NCI-H226 (cell line): ENCODE data around the gene ERFL.
"Not testable (repeated sequence)": the region's sequence is repeated elsewhere in the genome, so short reads cannot be mapped to it uniquely, and the experiment has no call there.

Source experiments
- DNase-seq: peaks from one replicate; pipeline ENCODE4 v3.0.0-alpha.2; 2015

ERFL gene

GRCh38 chr19:41941410-41942202, 13.4 kb upstream of the ERFL start:
- no peak for DNase-seq

- DNase-seq: no peak
Measured at GRCh38 chr19:41940731-41941409, 12.6 kb upstream of the ERFL start.

DNA sequence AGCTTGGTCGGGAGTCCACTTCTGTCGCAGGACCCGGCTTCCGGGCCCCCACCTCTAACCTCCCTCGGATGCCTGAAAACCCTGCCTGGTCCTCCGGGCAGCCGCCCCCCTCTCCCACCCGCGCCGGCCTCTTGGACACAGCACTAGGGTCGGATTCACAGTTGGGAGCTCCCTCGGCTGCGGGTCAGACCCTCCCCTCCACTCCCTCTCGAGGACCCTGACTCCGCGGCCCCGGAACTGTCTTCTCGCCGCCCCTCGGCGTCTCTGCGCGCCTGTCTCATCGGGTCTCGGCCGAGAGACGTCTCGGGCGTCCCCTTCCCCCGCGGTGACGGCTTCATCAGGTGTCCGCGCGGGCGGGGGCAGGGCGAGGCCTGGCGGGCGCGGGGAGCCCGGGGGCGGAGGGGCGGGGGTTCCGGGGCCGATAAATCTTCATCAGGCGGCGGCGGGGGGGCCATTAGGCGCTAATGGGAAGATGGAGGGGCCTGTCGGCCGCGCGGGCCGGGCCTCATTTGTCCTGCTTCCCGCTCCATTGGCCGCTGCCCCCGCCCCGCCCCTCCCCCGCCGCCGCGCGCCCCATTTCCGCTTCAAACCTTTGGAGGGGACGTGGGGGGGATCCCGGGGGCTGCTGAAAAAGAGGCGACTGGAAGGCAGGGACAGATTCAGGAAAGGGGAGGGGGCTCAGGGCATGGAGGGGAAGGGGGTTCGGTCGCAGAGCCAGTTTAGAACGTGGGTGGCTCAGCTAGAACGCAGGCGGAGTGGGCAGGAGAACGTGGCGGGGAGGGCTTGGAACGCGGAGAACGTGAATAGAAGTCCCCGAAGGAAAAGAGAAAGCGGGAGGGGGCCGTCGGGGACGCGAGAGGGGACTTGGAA, 11.8 kb upstream of the ERFL start:
- DNase-seq: peak; percentile 46

- DNase-seq: not testable (repeated sequence)
Measured at GRCh38 chr19:41939209-41939608, 11.0 kb upstream of the ERFL start.

DNA sequence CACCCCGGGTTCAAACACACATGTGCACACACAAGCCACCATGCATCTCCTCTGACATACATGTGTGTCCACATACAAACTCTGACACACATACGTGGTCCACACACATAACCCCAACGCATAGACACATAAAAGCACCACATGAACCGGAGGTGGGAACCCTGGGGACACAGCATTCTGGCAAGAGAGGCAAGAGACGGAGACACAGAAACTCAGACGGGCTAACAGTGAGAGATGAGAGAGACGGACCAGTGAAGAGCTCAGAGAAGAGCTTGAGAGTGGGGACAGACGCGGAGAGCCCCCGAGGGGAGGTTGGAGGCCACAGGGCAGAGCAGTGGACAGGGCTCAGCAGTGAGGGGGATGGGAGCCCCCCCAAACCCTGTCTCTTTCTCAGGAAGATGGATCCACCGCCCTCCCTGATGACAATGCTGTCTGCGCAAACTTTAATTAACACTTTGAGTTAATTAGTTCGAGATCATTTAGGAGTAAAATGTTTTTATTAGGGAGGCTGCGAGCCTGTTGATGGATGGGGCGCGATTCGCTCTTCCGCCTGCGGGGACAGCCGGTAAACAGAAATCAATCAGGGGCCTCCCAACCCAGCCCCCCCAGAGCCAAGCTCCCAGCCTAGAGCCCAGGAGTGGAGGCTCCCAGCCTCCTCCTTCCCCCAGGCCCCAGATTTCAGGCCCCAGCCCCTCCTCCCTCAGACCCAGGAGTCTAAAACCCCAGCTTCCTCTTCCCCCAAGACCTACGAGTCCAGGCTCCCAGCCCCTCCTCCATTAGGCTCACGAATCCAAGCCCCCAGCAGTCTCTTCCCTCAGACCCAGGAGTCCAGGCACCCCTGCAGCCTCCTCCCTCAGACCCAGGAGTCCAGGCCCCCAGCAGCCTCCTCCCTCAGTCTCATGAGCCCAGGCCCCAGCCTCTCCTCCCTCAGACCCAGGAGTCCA, 9.5 kb upstream of the ERFL start:
- no peak for DNase-seq

GRCh38 chr19:41936961-41937360, 8.7 kb upstream of the ERFL start:
- DNase-seq: no peak

GRCh38 chr19:41936416-41936850, 8.2 kb upstream of the ERFL start:
- no peak for DNase-seq

GRCh38 chr19:41935760-41936415, 7.6 kb upstream of the ERFL start:
- no peak for DNase-seq

GRCh38 chr19:41934849-41935374, 6.7 kb upstream of the ERFL start:
- DNase-seq: peak; percentile 18

GRCh38 chr19:41933693-41934426, 5.6 kb upstream of the ERFL start:
- DNase-seq: no peak

- no peak for DNase-seq
Measured at GRCh38 chr19:41932720-41933332, 4.6 kb upstream of the ERFL start.

DNA sequence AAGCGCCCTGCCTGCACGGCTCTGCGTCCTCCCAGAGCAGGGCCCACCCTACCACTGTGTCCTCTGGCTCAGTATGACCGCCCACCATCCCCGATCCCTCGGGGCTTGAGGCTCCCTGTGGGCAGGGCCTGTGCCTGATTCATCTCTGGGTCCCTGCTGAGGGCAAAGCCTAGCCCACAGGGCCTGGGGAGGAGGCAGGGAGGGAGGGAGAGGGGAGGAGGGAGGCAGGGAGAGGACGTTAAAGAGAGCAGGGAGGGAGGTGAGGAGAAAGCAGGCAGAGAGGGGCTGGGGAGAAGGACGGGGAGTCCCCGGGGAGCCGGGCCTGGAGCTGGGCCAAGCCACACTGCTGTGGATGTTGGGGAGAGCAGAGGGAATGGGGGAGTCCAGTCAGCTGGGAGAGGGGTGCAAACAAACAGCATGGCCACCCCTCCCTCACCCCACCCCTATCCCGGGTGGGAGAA, 4.0 kb upstream of the ERFL start:
- no peak for DNase-seq

GRCh38 chr19:41930926-41931592, 2.8 kb upstream of the ERFL start:
- no peak for DNase-seq

DNA sequence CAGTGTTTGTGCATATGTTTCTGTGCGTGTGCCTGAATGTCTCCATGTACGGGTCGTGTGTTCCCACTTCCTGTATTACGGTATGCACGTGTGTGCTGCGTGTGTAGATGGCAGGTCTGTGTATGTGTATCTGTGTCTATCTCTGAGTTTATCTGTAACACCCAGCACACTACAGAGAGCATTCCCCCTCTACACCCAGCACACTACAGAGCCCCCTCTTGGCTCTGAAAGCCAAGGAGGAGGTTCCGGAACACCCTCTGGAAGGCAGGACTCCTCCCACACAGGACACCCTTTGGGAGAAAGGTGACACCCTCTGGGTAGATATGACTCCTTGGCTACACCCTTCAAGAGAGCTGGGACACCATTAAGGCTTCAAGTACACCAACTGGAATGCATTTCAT, 2.1 kb upstream of the ERFL start:
- DNase-seq: no peak

DNA sequence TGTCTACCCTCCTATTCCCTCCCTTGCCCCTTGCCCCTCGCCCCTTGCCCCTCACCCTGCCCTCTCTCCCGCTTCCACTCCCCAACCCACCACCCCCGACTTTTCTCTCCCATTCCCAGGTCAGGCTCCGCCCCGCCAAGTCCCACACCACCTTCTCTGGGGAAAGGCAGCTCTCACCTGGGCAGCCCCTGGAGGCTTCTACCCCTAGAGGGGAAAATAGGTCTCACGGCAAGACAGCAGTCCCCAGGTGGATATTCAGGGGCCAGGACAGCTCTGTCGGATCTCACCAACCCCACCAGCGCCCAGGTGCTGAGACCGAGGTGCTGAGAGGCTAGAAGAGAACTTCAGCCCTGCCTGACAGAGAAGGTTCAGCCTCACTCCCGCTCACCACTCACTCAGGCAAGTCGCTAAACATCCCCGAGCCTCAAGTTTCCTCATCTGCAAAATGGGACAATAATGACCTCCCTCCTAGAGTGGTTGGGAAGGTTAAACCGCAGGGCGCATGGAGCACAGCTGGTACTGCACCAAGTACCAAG, 1.4 kb upstream of the ERFL start:
- no peak for DNase-seq

- DNase-seq: no peak
Measured at GRCh38 chr19:41928754-41929535, 696 bp upstream of the ERFL start.

DNA sequence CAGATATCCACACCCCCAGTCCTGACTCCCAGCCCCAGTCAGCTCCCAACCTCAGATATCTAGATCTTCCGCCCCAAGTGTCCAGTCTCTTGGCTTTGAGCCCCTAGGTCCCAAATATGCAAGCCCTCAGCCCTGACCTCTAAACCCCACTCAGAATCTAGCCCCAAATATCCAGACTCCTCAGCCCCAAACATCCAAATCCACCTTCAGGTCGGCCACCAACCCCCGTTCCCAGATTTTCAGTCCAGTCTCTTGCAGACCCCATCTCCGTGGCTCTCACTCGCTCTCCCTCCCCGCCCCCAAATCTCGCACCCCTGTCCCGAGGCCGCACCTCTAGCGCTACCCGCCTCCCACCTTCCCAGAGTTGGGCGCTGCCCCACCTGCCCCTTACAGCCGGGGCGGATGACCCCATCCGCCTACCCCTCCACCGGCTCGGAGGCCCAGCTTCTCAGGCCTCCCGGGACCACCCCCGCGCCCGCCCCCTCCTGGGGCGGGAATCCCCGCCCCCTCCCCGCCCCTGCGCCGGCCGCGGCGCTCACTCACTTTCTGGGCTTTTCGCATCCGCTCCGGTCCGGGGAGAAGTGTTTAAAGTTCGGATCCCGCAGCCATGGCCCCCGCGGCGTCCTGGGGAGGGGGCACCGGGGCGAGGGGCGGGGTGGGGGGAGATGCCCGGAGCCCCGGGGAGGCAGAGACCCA, 604 bp downstream of the ERFL start:
- DNase-seq: no peak
